GM03348 (cell line): ENCODE measurements around the gene ID1.

ENCODE experiments used
- DNase-seq: peaks from one replicate; pipeline ENCODE4 v3.0.0; 2012; ENCODE audit warnings: low spot score

ID1 gene

GRCh38 chr20:31605031-31605901 is at the start of gene ID1:
Gene ID1 (plus strand): TSS chr20:31605289. CDS start chr20:31605388, 99 bp downstream.
- DNase-seq: peak; percentile 96

GRCh38 chr20:31559704-31560093 is 45.4 kb upstream of the ID1 start:
- DNase-seq: no peak

GRCh38 chr20:31560094-31560745 is 44.9 kb upstream of the ID1 start:
- peak; percentile 83 for DNase-seq

GRCh38 chr20:31560746-31561598 is 44.1 kb upstream of the ID1 start:
- peak; percentile 84 for DNase-seq

DNA sequence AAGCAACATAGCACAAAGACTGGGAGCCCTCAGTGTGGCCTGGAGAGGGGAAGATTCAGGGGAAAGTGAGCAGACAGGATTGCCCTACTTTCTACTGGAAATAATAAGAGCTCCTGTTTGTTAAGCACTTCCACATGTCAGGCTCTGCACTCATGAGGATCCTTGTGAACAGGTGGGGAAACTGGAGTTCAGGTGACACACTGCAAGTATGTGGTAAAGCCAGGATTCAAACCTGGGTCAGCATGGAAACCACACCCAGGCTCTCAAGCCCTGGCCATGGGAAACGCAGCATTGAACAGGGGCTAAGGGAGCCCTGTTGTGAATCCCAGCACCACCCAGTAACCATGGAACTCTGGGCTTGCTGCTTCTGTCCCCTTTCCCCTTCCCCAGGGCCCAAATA is 42.8 kb upstream of the ID1 start:
- no peak for DNase-seq

- no peak for DNase-seq
Measured at GRCh38 chr20:31564284-31564683, 40.8 kb upstream of the ID1 start.

DNA sequence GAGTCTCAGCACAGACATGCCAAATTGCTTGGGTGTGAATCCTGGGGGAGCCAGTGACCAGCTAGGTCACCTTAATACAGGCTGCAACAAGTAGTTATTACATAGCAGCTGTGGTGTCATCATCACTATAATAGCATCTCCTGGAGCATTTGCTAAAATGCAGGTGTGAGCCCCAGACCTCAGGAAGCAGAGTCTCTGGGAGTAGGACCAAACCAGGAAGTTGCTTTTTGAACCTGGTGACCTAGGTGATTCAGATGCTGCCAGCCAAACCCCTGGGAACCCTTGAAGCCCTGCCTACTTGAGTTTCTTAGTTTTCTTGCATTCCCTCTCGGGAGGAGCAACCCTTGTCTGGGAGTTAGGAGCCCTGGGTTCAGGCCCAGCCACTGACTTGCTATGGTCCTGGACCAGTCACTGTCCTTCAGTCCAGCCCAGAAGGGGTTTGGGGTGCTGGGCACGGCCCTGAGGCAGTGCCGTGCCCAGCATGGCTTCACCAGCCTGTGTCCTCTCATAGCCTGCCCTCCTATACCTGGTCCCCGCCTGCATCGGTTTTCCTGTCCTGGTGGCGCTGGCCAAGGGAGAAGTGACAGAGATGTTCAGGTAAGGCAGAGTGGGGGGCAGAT is 39.3 kb upstream of the ID1 start:
- no peak for DNase-seq

DNA sequence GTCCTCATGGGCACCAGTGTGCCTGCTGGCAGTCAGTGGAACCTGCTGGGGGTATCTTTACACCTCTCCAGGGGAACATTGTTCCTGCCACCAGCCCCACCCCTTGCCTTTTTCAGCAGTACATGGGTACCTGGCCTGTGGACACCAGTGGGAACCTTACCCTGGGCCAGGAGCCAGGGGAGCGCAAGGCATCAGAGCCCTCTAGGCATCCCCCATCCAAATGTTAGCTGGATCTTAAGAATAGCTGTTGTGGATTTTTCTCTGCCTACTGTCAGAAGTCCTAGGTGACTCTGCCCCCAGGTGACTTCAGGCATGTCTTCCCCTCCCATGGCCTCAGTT is 38.8 kb upstream of the ID1 start:
- DNase-seq: no peak

DNA sequence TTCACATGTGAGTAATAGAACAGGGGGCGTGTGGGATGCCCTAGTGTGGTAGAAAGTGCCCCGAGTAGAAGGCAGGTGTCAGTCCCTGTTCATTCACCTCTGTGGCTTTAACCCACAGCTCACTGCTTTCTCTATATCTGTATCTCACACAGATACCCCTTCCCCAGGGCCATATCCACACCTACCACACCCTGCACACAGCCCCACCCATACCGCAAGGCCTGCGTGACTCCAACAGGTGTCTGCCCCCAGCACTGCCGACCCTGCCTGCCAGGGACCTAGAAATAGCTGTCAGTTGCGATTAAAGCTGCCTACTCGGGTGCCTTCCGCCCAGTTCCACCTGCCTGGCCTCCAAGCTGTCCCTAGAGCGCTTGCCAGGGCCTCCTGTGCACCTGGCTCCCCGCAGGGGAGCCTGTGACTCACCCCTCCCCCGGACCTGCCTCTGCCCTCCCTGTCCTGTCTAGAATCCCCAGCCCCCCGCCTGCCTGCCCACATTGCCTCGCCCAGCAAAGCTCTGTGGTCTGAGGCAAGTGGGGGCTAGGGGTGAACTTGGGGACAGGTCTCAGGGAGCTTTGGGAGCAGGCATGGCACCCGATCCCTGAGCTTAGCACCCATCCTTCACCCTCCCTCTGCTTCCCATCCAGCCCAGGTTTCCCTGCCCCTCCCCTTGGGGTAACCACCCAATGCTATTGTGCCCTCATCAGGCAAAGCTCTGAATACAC is 38.3 kb upstream of the ID1 start:
- no peak for DNase-seq

- no peak for DNase-seq
Measured at GRCh38 chr20:31567380-31567720, 37.7 kb upstream of the ID1 start.

DNA sequence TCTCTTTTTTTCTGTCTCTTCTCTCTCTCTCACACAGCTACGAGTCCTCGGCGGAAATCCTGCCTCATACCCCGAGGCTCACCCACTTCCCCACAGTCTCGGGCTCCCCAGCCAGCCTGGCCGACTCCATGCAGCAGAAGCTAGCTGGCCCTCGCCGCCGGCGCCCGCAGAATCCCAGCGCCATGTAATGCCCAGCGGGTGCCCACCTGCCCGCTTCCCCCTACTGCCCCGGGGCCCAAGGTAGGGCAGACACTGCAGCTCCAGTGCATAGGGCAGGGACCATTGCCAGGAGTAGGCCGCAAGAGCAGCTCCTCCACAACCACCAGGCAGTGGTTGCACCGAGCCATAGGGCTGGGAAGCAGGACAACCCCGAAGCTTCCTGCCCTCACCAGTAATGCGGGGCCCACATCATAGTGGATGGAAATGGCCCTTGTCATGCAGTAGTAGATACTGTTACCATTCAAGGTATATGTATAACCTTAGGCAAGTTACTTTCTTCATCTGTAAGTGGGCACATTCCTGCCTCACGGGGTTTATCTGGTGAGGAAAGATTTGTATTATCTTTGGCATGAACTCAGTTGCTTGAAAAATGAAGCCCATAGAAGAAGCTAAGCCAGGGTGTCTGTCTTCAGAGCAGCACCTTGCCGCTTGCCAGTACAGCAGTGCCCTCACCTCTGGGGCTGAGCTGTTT is 36.9 kb upstream of the ID1 start:
- no peak for DNase-seq

DNA sequence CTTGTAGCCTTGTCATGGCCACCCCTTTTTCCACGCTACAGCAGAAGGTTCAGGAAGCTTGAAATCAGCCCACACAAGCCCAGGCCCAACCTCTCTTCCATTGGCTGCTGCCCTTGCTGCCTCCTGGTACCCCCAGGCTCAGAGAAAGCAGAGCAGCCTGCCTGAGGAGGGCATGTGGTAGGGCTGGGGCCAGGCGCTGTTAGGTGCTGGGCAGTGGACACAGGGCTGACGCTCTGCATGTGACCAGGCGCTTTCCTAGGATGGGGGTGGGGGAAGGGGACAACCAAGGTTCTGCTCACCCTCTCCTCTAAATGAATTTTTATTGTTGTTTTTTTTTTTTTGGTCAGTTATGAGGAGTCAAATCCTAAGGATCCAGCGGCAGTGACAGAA is 36.3 kb upstream of the ID1 start:
- no peak for DNase-seq

DNA sequence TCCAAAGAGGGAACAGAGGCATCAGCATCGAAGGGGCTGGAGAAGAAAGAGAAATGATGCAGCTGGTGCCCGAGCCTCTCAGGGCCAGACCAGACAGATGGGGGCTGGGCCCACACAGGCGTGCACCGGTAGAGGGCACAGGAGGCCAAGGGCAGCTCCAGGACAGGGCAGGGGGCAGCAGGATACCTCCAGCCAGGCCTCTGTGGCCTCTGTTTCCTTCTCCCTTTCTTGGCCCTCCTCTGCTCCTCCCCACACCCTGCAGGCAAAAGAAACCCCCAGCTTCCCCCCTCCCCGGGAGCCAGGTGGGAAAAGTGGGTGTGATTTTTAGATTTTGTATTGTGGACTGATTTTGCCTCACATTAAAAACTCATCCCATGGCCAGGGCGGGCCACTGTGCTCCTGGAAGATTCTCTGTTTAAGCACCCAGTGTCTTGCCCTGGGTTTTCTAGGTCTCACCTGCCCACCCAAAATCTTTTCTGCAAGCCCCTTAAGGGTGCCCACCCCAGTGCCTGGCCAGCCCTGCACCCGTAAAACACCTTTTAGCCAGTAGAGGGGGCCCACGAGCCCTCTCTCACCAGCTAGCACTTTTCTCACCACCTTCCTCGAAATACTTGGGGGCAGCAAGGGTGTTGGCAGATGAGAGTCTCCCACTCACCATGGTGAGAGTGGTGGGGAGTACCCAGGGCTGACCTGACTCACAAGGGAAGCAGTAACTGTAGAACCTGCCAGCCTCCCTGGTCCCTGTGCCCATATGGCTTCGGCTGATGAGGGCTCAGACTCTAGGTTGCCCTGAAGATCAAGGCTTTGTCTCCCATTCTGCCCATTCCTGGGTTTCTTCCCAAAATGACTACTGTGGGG is 35.7 kb upstream of the ID1 start:
- DNase-seq: peak; percentile 69

- DNase-seq: no peak
Measured at GRCh38 chr20:31570021-31570463, 35.0 kb upstream of the ID1 start.

DNA sequence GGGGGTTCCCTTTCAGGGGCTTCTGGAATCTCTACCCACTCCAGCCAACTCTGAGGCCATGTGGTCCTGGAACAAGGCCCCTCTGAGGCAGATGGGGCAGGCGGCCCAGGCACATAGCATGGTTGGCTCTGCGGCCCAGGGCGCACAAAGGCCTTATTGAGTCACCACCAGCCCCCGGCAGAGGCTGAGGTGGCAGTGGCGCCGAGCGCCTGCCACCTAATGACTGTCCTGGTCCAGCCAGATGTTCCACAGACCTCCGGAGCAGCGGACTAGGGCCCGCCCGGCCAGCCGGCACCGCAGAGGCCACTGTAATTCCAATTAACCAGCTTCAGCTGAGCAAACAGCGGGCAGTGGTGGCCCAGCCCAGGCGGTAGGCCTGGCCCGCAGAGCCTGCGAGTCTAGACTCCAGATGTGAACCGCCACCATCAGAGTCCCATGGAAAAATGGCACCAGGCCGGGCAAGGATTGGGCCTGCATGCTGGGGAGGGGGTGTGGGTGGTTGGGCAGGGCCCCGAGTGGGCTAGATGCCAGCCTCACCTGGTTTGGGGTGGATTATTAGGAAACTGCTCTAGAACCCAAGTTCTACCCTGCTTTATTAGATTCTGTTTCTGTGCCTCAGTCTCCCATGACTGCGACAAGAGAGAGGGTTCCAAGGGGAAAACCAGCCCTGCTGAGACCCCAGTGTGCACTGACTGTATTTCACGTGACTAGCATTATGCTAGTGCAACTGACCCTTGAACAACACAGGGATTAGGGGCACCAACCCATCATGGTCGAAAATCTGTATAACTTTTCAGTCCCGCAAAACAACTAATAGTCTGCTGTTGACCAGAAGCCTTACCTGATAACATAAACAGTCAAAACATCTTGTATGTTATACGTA is 34.1 kb upstream of the ID1 start:
- DNase-seq: peak; percentile 69

GRCh38 chr20:31572042-31572700 is 32.9 kb upstream of the ID1 start:
- no peak for DNase-seq

- DNase-seq: peak; percentile 97
Measured at GRCh38 chr20:31572701-31573554, 32.2 kb upstream of the ID1 start.
